ENCODE measurements around the gene ECHDC3. TPM values are rescaled to one million over a fixed set of nuclear protein-coding genes. Genes with fewer than 3 reads are reported as not detected.

Gene ECHDC3
- total RNA-seq, 1 experiment from 2014 or later: 30.1 TPM

DNA sequence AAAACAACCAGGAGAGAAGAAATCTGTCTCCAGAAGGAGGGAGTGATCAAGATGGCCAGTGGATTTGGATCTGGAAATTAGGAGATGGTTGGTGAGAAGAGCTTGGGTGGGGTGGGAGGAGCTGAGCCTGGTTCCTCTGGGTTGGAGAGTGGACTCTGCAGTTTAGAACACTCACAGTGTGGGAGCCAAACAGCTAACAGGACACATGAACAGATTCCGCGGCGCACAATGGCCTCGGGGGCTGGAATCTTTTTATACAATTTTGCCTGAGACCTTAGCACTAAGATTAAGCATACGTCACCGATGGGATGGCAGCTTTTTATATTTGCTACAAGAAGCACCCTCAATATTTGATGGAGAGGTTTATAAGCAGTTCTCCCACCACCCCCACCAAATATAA, 2.9 kb downstream of the ECHDC3 start:
- no peak overlapping the region for H3K4me3 ChIP-seq (ENCODE audit: low read depth, low read length)
- intact Hi-C loops (cut with micrococcal nuclease; ENCODE audit: unreplicated experiment): no loop called here
- POLR2A ChIA-PET: no interaction called here
- no peaks in the 10 kb centered on the region for H3K27me3 ChIP-seq (replicated peaks; ENCODE audit: control insufficient read depth, insufficient read depth, low read length)
- H3K4me1 Mint-ChIP-seq (ENCODE audit: low read depth, unreplicated experiment): peaks cover 13% of the 10 kb centered on the region
- H3K9me3 ChIP-seq: no peaks in the 10 kb centered on the region
- peaks cover 6% of the 10 kb centered on the region for H3K4me1 ChIP-seq
- no TSS peak for BruUV-seq (replicated peaks)
- H3K4me3 Mint-ChIP-seq (ENCODE audit: unreplicated experiment): no peak overlapping the region
- peaks cover 15% of the 10 kb centered on the region for H3K36me3 Mint-ChIP-seq (ENCODE audit: insufficient read depth, unreplicated experiment)
- TF ChIP-seq, protein P1, sequence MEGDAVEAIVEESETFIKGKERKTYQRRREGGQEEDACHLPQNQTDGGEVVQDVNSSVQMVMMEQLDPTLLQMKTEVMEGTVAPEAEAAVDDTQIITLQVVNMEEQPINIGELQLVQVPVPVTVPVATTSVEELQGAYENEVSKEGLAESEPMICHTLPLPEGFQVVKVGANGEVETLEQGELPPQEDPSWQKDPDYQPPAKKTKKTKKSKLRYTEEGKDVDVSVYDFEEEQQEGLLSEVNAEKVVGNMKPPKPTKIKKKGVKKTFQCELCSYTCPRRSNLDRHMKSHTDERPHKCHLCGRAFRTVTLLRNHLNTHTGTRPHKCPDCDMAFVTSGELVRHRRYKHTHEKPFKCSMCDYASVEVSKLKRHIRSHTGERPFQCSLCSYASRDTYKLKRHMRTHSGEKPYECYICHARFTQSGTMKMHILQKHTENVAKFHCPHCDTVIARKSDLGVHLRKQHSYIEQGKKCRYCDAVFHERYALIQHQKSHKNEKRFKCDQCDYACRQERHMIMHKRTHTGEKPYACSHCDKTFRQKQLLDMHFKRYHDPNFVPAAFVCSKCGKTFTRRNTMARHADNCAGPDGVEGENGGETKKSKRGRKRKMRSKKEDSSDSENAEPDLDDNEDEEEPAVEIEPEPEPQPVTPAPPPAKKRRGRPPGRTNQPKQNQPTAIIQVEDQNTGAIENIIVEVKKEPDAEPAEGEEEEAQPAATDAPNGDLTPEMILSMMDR (IDR thresholded peaks at IDR 0.05; ENCODE audit: insufficient read depth in 1 of 2, low read depth in 1 of 2, low read length in 1 of 2, severe bottlenecking in 1 of 2, unreplicated experiment in 1 of 2): no peak
- H3K27me3 Mint-ChIP-seq (ENCODE audit: insufficient read depth, unreplicated experiment): no peaks in the 10 kb centered on the region
- no peak overlapping the region for H3K27ac Mint-ChIP-seq (ENCODE audit: unreplicated experiment)
- no peaks in the 10 kb centered on the region; the same call in 1 of the 2 replicates for H3K36me3 ChIP-seq (ENCODE audit: control insufficient read depth, insufficient read depth, low read length)
- CTCF ChIA-PET: no interaction called here
- no peak for DNase-seq
- H3K9me3 Mint-ChIP-seq (ENCODE audit: unreplicated experiment): no peaks in the 10 kb centered on the region

DNA sequence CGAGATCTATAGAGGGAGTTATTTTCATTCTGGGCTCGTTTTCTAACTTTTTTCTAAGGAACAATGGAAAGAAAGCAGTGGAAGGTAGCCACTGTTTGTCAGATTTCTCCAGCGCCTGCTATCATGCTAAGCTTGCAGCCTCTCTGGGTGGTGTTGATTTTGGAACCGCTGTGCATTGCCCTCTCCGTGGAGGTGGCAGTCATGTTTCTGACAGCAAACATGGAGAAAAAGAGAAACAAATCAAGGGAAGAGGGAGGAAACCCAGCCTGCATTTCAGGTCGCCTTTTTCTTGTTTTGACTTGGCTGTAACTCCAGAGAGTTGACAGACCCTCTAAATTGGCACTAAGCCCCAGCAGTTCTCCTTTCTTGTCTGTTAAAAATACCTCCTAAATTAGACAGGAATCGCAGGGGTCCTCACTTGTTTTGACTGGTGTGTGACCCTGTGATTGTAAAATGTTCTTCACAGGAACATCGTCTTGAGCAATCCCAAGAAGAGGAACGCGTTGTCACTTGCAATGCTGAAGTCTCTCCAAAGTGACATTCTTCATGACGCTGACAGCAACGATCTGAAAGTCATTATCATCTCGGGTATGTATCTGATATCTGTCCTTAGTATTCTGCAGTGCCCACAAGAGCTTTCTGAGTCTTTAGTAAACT, 4.8 kb downstream of the ECHDC3 start:
- ChIA-PET POLR2A (no interaction called here), CTCF (no interaction called here)
- H3K4me3 Mint-ChIP-seq (ENCODE audit: unreplicated experiment): no peak overlapping the region
- TF ChIP-seq, protein P1 (IDR thresholded peaks at IDR 0.05; ENCODE audit: insufficient read depth in 1 of 2, low read depth in 1 of 2, low read length in 1 of 2, severe bottlenecking in 1 of 2, unreplicated experiment in 1 of 2): no peak
- DNase-seq: no peak
- no peak overlapping the region for H3K4me3 ChIP-seq (ENCODE audit: low read depth, low read length)
- no peaks in the 10 kb centered on the region for H3K9me3 ChIP-seq
- H3K27me3 Mint-ChIP-seq (ENCODE audit: insufficient read depth, unreplicated experiment): no peaks in the 10 kb centered on the region
- no peaks in the 10 kb centered on the region for H3K4me1 ChIP-seq
- H3K27me3 ChIP-seq (replicated peaks; ENCODE audit: control insufficient read depth, insufficient read depth, low read length): no peaks in the 10 kb centered on the region
- peaks cover 7% of the 10 kb centered on the region for H3K4me1 Mint-ChIP-seq (ENCODE audit: low read depth, unreplicated experiment)
- intact Hi-C loops (cut with micrococcal nuclease; ENCODE audit: unreplicated experiment): no loop called here
- no peaks in the 10 kb centered on the region for H3K9me3 Mint-ChIP-seq (ENCODE audit: unreplicated experiment)
- peaks cover 29% of the 10 kb centered on the region for H3K36me3 Mint-ChIP-seq (ENCODE audit: insufficient read depth, unreplicated experiment)
- no TSS peak for BruUV-seq (replicated peaks)
- H3K36me3 ChIP-seq (ENCODE audit: control insufficient read depth, insufficient read depth, low read length): no peaks in the 10 kb centered on the region; the same call in 1 of the 2 replicates
- H3K27ac Mint-ChIP-seq (ENCODE audit: unreplicated experiment): no peak overlapping the region

DNA sequence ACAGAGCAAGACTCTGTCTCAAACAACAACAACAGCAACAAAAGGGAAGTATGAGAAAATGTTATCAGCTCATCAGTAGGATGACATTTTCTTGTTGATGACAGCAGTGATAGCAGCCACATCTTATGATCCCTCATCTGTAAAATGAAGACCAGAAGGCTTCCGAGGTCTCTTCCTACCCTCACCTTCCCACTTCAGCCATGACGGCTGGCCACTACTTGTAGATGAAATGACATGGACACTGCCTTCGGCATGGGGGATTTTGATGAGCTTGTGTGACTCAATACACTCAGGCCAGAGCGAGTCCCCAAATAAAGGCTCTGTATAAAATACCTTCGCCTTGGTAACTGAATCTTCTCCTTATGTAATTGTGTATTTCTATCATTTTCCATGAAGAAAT, 6.7 kb downstream of the ECHDC3 start:
- H3K4me3 ChIP-seq (ENCODE audit: low read depth, low read length): no peak overlapping the region
- Mint-ChIP-seq H3K27ac (ENCODE audit: unreplicated experiment) (no peak overlapping the region), H3K36me3 (ENCODE audit: insufficient read depth, unreplicated experiment) (peaks cover 25% of the 10 kb centered on the region), H3K27me3 (ENCODE audit: insufficient read depth, unreplicated experiment) (no peaks in the 10 kb centered on the region), H3K9me3 (ENCODE audit: unreplicated experiment) (no peaks in the 10 kb centered on the region), H3K4me1 (ENCODE audit: low read depth, unreplicated experiment) (no peaks in the 10 kb centered on the region), H3K4me3 (ENCODE audit: unreplicated experiment) (no peak overlapping the region)
- H3K4me1 ChIP-seq: no peaks in the 10 kb centered on the region
- TF ChIP-seq, protein P1 (IDR thresholded peaks at IDR 0.05; ENCODE audit: insufficient read depth in 1 of 2, low read depth in 1 of 2, low read length in 1 of 2, severe bottlenecking in 1 of 2, unreplicated experiment in 1 of 2): no peak
- intact Hi-C loops (cut with micrococcal nuclease; ENCODE audit: unreplicated experiment): no loop called here
- H3K36me3 ChIP-seq (ENCODE audit: control insufficient read depth, insufficient read depth, low read length): no peaks in the 10 kb centered on the region; the same call in 1 of the 2 replicates
- CTCF ChIA-PET: interaction anchor here (1.4 kb wide), 1 partner anchor 9 kb away, joined by 6 read pairs; no protein-coding TSS in a partner anchor
- no peak for DNase-seq
- BruUV-seq (replicated peaks): no TSS peak
- H3K27me3 ChIP-seq (replicated peaks; ENCODE audit: control insufficient read depth, insufficient read depth, low read length): no peaks in the 10 kb centered on the region
- H3K9me3 ChIP-seq: no peaks in the 10 kb centered on the region
- POLR2A ChIA-PET: interaction anchor here (0.5 kb wide), 1 partner anchor 12 kb away, joined by 3 read pairs; no protein-coding TSS in a partner anchor
